Prostate gland (tissue), 2 donors: ENCODE measurements around the gene GAP43. TPM values are rescaled to one million over a fixed set of nuclear protein-coding genes. Genes with fewer than 3 reads are reported as not detected.

Experiments used
- DNase-seq: peaks from one replicate; pipeline ENCODE4 v3.0.0-alpha.2; 2019; ENCODE audit warnings: low spot score
- H3K27ac ChIP-seq, 2 donors: fragments of 200-600 bp; sonication (generic); 2 replicates each; pipeline ENCODE4 v1.5.1; 2017 to 2019
- H3K27me3 ChIP-seq: fragments of 200-600 bp; sonication (generic); replicated peaks from 2 replicates; pipeline ENCODE4 v1.5.1; 2019; ENCODE audit not compliant: insufficient read depth
- H3K36me3 ChIP-seq, 2 donors: fragments of 200-600 bp; sonication (generic); 1 replicate in 1 of 2; 2 replicates in 1 of 2; pipeline versions ENCODE4 v1.5.1 to v1.8.1; 2017 to 2019
- H3K4me1 ChIP-seq: fragments of 200-600 bp; sonication (generic); replicated peaks from 2 replicates; pipeline ENCODE4 v1.5.1; 2019
- H3K4me3 ChIP-seq, 2 donors: fragments of 200-600 bp; sonication (generic); 2 replicates each; pipeline ENCODE4 v1.5.1; 2017 to 2019
- H3K9me3 ChIP-seq: fragments of 200-600 bp; sonication (generic); 2 replicates; pipeline ENCODE4 v1.5.1; 2017
- POLR2A ChIP-seq: fragments of 450-650 bp; IDR thresholded peaks from one replicate; pipeline ENCODE4 v1.6.1; 2016; ENCODE audit warnings: antibody characterized with exemption, mild to moderate bottlenecking
- POLR2AphosphoS5 ChIP-seq: sonication (generic); formaldehyde crosslinking; IDR thresholded peaks from one replicate; pipeline ENCODE4 v1.6.1; 2017; ENCODE audit warnings: antibody characterized with exemption
- WGBS: methylation state at CpG from one replicate; pipeline ENCODE4 v1.1.5; 2018; 5-methylcytosine and 5-hydroxymethylcytosine counted together
- intact Hi-C: fragments of 100-400 bp; cut with DNase I; formaldehyde crosslinking; loops from one replicate; pipeline ENCODE4 v1.14.2; 2022
- total RNA-seq, 2 donors: library from RNA; depleted of rRNA; stranded (reverse); fragments of >200 nt; gene quantifications; one replicate each; pipeline ENCODE4 v1.1.0, GENCODE V29; 2016
- TF ChIP-seq, protein P1 (sequence below), 4 experiments: fragments of 200-600 bp in 2 of 4; fragments of 450-650 bp in 2 of 4; sonication (generic) in 2 of 4; IDR thresholded peaks; 1 replicate in 3 of 4; 2 replicates in 1 of 4; pipeline ENCODE4 v1.5.1; 2016 to 2019; ENCODE audit warnings: antibody characterized with exemption in 4 of 4, mild to moderate bottlenecking in 2 of 4, moderate library complexity in 2 of 4

The GAP43 gene
- total RNA-seq, 2 donors from 2014 or later = 0.74 TPM; not detected in 1

DNA sequence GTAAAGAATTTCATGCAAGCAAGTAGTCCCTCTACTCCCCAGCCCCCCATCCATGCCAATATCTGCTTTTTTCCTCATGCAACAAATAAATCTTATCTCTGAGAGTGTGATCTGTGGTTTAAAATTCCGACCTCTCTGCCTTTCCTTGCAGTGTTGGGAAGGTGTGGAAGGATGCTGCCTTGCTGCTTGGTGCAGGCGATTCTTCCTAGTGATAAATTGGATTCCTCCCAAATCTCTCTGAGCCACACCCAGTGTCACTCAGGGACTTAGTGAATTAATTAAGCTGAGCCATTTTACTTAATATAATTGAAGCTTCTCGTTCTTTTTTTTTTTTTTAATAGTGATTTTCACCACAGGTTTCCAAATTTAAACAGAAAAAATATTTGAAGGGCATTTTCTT, 3.4 kb downstream of the GAP43 start:
- no peak for TF ChIP-seq POLR2AphosphoS5
- WGBS = 41% methylated on average over 3 of the region's 3 CpGs
- Histone ChIP-seq H3K9me3 (no peaks in the 10 kb centered on the region), H3K27me3 (no peaks in the 10 kb centered on the region), H3K4me1 (no peaks in the 10 kb centered on the region), H3K4me3 (no peak overlapping the region), H3K36me3 (no peaks in the 10 kb centered on the region), H3K27ac (no peak overlapping the region)
- intact Hi-C loops = no loop called here
- DNase-seq = no peak

DNA sequence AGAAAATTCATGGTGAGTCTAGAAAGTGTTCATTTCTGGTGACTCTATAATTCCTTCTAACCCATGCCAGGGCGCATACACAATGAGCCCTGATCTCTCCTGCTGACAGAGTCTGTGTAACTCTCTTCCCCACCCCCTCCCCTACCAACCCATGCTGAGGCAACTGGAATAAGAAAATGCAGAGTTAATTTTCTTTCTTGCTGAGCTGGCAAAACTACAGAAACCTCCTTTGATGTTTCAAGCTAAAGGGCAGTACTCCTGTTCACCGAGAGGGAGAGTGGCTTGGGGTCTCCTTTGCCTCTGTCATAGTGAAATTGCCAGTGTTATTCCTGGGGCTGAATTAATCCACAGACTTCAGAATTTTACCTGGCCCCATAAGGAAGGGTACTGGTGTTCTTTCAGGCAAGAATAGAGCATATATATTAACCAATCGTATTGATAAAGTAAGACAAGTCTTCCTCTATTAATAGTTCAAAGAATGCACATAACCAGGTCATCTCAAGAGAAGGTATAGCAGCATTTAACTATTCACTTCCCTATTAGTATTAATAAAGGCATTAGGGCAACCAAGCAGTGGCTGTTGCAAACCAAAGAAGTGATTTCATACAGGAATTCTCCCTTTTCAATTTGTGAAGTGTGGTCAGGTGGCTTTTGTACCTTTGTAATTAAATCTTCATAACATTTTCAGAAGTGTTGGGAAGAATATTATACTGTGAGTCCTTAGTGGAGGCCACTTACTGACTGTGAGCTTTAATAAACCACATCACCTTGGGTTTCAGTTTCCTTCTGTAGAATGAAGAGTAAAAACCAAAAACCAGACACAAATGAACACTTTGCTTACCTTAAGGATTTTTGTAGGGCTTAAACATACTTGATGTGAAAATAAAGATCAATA, 4.1 kb downstream of the GAP43 start:
- Histone ChIP-seq H3K9me3 (no peaks in the 10 kb centered on the region), H3K4me3 (no peak overlapping the region), H3K27ac (no peak overlapping the region), H3K4me1 (no peaks in the 10 kb centered on the region), H3K36me3 (no peaks in the 10 kb centered on the region), H3K27me3 (no peaks in the 10 kb centered on the region)
- no peak for DNase-seq
- intact Hi-C loops = no loop called here
- TF ChIP-seq, protein P1, sequence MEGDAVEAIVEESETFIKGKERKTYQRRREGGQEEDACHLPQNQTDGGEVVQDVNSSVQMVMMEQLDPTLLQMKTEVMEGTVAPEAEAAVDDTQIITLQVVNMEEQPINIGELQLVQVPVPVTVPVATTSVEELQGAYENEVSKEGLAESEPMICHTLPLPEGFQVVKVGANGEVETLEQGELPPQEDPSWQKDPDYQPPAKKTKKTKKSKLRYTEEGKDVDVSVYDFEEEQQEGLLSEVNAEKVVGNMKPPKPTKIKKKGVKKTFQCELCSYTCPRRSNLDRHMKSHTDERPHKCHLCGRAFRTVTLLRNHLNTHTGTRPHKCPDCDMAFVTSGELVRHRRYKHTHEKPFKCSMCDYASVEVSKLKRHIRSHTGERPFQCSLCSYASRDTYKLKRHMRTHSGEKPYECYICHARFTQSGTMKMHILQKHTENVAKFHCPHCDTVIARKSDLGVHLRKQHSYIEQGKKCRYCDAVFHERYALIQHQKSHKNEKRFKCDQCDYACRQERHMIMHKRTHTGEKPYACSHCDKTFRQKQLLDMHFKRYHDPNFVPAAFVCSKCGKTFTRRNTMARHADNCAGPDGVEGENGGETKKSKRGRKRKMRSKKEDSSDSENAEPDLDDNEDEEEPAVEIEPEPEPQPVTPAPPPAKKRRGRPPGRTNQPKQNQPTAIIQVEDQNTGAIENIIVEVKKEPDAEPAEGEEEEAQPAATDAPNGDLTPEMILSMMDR (IDR thresholded peaks at IDR 0.05) = no peak
- no peak for TF ChIP-seq POLR2A
- no peak for TF ChIP-seq POLR2AphosphoS5
- 44% methylated on average over 3 of the region's 3 CpGs for WGBS

DNA sequence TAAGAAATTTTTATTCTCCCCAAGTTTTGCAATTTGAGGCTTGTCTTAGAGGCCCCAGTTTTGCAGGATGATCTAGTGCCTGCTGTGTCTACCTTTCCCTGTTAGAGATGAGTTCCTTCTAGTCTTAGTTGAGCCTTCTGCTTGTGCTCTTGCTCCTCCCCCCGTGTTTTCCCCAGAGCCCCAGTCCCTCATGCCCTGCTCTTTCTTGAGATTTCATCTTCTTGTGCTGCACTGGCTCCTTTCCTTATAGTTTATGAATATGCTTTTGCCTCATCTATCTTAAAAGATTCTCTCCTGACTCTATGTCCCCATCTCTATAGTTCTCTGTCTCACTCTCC, 4.7 kb downstream of the GAP43 start:
- no peak overlapping the region for H3K27ac ChIP-seq
- H3K27me3 ChIP-seq = no peaks in the 10 kb centered on the region
- H3K36me3 ChIP-seq = no peaks in the 10 kb centered on the region
- no peaks in the 10 kb centered on the region for H3K4me1 ChIP-seq
- DNase-seq = no peak
- H3K9me3 ChIP-seq = no peaks in the 10 kb centered on the region
- WGBS = 42% methylated on average over 1 of the region's 1 CpG
- H3K4me3 ChIP-seq = no peak overlapping the region
- TF ChIP-seq POLR2AphosphoS5 (no peak), POLR2A (no peak)
- TF ChIP-seq, protein P1 (IDR thresholded peaks at IDR 0.05) = no peak
- intact Hi-C loops = no loop called here

DNA sequence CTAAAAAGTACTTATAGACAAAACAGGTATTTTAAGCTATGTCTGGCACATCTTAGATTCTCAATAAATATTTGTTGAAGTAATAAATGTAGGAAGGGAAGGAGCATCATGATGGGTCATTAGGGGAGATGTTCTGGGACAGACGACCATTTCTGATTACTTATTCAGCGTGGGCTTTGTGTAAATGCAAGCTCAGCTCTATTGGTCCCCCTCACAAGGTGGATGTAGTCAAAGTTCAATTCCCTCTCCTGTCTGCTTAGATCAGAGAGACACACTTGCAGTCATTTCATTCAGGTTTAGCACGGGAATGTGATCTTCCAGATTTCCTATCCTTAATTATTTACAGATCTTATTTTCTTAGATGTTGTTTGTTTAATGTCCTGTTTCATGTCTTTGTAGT, 7.5 kb downstream of the GAP43 start:
- Histone ChIP-seq H3K27me3 (no peaks in the 10 kb centered on the region), H3K4me3 (no peak overlapping the region), H3K9me3 (no peaks in the 10 kb centered on the region), H3K36me3 (no peaks in the 10 kb centered on the region), H3K4me1 (no peaks in the 10 kb centered on the region), H3K27ac (no peak overlapping the region)
- 45% methylated on average over 3 of the region's 3 CpGs for WGBS
- intact Hi-C loops = no loop called here
- DNase-seq = no peak
- TF ChIP-seq POLR2AphosphoS5 = no peak
- TF ChIP-seq POLR2A = no peak
- TF ChIP-seq, protein P1 (IDR thresholded peaks at IDR 0.05) = no peak

DNA sequence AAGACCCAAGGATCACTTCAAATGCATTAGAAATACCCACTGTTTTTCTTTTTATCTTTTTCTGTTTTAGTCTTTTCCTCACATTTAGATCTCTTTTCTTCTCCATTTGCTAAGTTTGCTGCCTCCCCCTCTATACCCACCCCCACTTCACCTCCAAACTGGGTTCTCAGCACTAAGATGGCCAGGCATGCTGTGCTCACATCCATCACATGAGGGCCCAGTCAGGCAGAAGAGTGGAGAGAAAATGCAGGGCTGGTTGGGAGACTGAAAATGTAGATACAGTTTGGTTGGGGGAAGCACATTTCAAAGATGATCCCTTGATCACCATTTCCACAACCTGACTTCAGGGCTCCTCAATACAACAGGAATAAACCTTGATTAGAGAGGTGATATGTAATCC, 8.7 kb downstream of the GAP43 start:
- no peaks in the 10 kb centered on the region for H3K27me3 ChIP-seq
- no peaks in the 10 kb centered on the region for H3K4me1 ChIP-seq
- H3K36me3 ChIP-seq = no peaks in the 10 kb centered on the region
- no peaks in the 10 kb centered on the region for H3K9me3 ChIP-seq
- no peak overlapping the region for H3K4me3 ChIP-seq
- no peak for TF ChIP-seq POLR2A
- TF ChIP-seq POLR2AphosphoS5 = no peak
- TF ChIP-seq, protein P1 (IDR thresholded peaks at IDR 0.05) = no peak
- no peak overlapping the region for H3K27ac ChIP-seq
- no peak for DNase-seq
- intact Hi-C loops = no loop called here
